Activated effector memory CD4-positive, alpha-beta T cell treated with Interleukin-2 at 50 U/mL for 16 hours (primary cell): ENCODE measurements around the gene KIF6.
"Not testable (repeated sequence)": the region's sequence is repeated elsewhere in the genome, so short reads cannot be mapped to it uniquely, and the experiment has no call there.

Experiments
- DNase-seq: peaks from one replicate; pipeline ENCODE4 v3.0.0-alpha.2; 2020

The KIF6 gene

GRCh38 chr6:39493174-39493573 is 232.0 kb downstream of the KIF6 start:
- DNase-seq = no peak

DNA sequence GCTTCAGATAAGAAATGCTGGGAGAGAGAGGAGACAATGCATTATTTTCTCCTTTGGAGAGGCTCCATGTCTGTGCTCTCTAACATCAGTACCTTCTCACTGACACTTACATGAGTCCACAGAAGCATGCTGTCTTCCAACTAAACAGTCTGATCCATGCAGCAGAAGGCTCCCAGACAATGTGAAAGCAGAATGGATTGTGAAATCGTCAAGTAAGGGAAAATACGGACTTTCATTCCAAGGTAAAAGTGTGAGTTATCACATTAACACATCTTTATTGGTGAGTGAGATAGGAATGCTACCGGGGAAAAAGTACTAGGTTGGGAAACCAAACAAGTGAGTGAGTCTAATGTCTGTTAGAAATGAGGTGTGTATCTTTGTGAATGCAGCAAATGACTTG is 235.1 kb downstream of the KIF6 start:
- no peak for DNase-seq

DNA sequence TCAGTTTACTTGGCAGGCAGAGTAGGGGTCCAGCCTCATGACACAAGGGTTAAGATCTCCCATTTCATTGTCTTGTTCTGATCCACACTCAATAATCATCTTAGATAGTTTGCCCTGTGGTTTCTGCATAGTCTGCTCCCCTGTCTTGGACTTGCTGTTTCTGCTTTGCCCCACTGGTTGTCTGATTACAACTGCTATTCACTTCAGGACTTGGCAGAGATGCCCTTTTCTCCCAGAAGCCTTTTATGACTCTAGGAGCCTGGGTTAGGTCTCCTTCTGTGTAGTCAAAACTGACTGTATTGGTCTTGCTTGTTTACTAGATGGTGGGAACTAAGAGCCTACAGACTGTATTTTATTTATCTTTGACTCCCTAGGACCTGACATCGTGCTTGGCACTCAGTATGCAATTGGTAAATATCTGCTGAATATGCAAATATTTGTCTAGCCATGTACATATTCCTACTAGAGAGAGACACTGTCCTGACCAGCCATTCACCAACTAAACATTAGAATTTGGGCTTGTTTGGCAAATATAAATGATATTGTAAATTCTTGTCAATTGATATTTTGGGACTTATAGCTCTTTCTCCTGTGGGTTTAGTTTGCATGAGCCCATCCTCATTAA is 236.8 kb downstream of the KIF6 start:
- no peak for DNase-seq

- no peak for DNase-seq
Observed at GRCh38 chr6:39484276-39484675, 240.9 kb downstream of the KIF6 start.

DNA sequence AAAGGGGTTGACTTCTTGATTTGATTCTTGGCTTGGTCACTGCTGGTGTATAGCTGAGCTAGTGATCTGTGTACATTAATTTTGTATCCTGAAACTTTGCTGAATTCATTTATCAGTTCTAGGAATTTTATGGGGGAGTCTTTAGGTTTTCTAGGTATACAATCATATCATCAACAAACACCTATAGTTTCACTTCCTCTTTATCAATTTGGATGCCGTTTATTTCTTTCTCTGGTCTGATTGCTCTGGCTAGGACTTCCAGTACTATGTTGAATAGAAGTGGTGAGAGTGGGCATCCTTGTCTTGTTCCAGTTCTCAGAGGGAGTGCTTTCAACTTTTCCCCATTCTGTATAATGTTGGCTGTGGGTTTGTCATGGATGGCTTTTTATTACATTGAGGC is 245.4 kb downstream of the KIF6 start:
- DNase-seq = not testable (repeated sequence)

- no peak for DNase-seq
Observed at GRCh38 chr6:39476670-39477069, 248.5 kb downstream of the KIF6 start.

DNA sequence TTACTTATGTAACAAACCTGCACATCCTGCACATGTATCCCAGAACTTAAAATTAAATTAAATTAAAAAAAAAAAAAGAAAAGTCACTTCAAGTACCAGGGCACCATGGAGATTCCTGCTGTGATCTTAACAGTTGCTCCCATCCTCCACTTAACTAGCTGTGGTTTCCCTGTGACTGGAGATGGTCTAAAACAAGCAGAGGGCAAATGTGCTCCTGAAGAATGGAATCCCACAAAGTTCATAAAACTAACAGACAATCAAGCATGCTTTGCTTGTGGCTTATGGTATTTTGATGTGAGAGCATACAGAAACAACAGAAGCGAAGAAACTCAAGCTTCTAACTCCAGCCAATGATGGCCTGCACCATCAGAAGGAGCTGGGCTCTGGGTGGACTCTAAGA is 249.1 kb downstream of the KIF6 start:
- no peak for DNase-seq

- no peak for DNase-seq
Observed at GRCh38 chr6:39471954-39472659, 253.1 kb downstream of the KIF6 start.

- no peak for DNase-seq
Observed at GRCh38 chr6:39470506-39470905, 254.7 kb downstream of the KIF6 start.

- DNase-seq = no peak
Observed at GRCh38 chr6:39468385-39468784, 256.8 kb downstream of the KIF6 start.

GRCh38 chr6:39466631-39467030 is 258.6 kb downstream of the KIF6 start:
- no peak for DNase-seq

GRCh38 chr6:39465539-39465938 is 259.7 kb downstream of the KIF6 start:
- DNase-seq = no peak

DNA sequence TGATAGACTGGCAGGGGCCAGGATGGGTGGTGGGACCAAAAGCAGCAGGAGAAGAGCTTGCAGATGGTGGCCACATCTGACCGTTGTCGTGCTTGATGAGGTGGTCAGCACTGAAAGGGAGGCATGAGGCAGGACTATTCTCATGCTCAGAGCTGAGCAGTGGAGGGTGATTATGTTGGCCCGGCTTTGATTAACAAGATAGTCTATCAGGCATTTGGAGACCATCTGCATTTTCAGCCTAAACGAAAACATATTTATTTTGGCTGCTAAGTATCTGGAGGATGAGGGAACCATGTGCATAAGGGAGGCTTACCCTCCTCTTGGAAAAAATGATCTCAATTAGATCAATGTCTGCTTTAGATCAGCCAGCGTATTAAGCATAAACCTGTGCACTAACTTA is 261.1 kb downstream of the KIF6 start:
- DNase-seq = no peak

- DNase-seq = no peak
Observed at GRCh38 chr6:39453956-39454524, 271.2 kb downstream of the KIF6 start.

- DNase-seq = no peak
Observed at GRCh38 chr6:39453241-39453640, 272.0 kb downstream of the KIF6 start.

DNA sequence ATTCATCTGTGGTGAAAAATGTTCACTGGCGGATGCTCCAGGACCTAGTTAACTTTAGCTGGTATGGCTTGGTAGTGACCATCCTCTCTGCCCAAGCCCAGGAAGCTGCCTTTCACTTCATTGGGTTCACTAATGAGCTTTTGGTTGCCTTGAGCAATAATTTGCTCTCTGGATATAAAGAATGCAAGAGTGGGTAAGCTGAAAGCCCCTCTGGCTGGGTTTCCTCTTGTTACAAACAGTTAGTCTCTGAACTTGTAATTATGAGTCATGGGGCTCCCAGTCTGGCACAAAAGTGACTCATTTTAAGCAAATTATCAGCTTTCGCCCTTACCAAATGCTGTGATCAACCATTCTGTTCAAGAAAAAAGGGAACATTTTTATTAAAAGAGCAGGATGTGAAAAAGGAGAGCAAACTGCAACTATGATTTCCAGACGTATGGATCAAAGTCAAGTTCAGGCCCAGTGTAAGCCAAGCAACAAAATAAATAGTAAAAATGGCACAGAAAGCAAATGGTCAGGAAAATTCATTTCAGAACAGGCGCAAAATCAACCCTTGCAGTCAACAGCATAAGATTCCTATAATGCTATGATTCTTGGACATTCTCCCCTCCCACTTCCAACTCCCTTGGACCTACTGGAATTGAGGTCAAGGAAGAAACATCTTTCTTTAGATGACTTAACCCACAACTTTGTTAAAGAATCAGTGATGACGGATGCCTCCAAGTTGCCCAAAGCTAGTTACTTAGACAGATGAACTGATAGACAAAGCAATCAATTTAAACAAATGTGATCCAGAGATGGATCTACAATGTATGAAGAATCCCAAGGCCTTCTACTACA is 272.7 kb downstream of the KIF6 start:
- no peak for DNase-seq

DNA sequence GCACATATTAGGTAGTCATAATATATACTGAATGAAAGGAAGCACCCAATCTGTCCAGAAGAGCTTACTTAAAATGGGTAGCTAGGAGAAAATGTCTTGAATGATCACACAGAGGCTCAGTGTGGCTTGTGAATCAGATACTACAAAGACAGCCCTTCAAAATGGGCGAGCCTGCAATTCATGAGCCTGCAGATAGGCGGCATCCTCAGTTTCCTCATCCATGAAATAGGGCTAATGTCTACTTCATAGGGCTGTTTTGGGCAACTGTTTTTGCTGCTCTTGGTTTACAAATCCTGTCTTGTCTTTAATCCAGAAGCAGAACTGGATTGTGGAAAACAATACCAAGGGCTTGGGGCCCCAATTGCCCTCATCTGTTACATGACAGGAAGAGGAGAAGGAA is 273.4 kb downstream of the KIF6 start:
- DNase-seq = no peak

DNA sequence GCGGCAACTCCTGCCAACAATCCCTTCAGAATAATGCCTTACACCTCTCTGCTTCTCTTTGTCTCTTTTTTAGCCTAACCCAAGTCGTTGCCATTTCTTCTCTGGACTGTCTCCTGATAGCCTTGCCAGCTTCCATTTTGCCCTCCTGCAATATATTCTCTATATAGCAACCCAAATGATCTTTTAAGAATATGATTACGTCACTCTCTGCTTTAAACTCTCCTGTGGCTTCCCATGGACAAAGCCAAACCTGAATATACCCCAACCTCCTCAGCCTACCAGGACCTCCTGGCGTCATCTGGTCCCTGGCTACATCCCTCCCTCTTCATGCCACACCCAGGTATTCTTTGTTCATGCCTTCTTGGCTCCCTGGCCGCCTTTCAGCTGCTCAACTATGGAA is 276.2 kb downstream of the KIF6 start:
- DNase-seq = no peak

DNA sequence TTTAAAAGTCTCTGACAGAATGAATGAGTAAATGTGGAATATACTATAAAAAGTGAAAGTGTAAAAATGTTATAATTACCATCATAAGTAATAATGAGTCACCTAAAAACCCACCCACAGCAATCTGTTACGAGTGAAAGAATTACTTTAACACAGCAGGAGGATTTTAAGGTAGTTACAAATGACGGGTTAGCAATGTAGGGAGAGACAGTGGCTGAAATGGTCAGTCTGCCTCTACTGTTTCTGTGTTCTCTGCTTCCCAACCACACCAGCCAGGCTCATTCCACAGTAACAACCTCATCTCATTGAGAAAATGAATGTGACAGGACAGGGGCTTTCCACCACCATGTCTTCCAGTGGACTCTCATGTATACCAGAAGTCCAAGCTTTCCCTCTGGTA is 278.3 kb downstream of the KIF6 start:
- no peak for DNase-seq

DNA sequence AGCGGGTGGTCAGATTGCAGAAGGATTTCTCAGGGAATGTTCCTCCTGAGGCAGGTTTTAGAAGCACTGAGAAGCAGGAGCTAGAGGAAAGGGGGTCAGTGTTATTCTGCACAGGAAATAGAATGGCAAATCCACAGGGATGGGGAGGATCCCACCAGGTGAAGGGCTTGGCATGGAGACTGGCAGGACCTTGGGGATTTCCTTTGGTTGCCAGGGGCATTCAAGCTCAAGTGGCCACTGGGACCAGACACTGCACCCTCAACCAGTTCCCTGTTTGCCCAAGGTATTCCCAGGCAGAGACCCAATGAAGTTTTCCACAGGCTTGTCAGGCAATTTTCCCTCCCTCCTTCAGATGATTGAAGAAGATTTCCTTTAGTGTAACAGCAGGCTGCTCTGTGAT is 279.5 kb downstream of the KIF6 start:
- DNase-seq = no peak

GRCh38 chr6:39444479-39445019 is 280.7 kb downstream of the KIF6 start:
- no peak for DNase-seq

GRCh38 chr6:39441986-39442385 is 283.2 kb downstream of the KIF6 start:
- no peak for DNase-seq

DNA sequence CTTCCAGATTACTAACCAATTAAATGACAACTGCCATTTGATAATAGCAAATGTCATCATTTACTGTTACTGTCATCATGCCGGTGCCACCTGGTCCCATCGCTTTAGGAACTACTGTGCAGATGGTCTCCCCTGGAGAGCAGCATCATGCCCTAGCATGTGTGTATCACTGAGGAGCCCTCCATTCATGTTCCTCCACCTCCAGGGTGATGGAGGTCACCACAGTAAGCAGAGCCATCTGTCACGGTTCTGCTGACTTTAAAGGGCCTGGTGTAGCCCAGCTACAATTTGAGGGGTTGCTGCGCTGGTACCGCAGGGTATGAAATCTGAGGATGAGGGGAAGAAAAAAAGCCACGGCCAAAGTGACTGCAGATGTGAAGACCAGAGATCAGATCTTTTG is 283.9 kb downstream of the KIF6 start:
- no peak for DNase-seq
